Naive thymus-derived CD8-positive, alpha-beta T cell (primary cell): ENCODE results near the gene PIK3R3. TPM values are rescaled to one million over a fixed set of nuclear protein-coding genes. Genes with fewer than 3 reads are reported as not detected.
"Not testable (repeated sequence)": the region's sequence is repeated elsewhere in the genome, so short reads cannot be mapped to it uniquely, and the experiment has no call there.

Experiments
- ATAC-seq, 2 donors: fragments of 150-1000 bp; cut with Tn5 transposase in 1 of 2; sonication (Bioruptor Pico), chemical (Tn5 transposase) in 1 of 2; 1 replicate in 1 of 2; 2 replicates in 1 of 2; pipeline ENCODE4 v1.10.0; 2021; ENCODE audit warnings: mild to moderate bottlenecking in 2 of 2, moderate library complexity in 2 of 2
- POLR2A ChIA-PET: fragments of 350-600 bp; sonication (Branson Sonifier 250); formaldehyde crosslinking; loops from one replicate; lab custom pipeline; 2021; ENCODE audit warnings: antibody characterized with exemption; lab: Charles Lee
- DNase-seq, 10 donors: peaks; one replicate each; pipeline versions ENCODE4 v3.0.0 to v3.0.0-alpha.2; 2020 to 2022
- H3K27ac Mint-ChIP-seq, 10 donors: one replicate each; pipeline ENCODE4 v1.8.0; 2020 to 2022; ENCODE audit warnings: mild to moderate bottlenecking in 10 of 10, mixed read lengths in 10 of 10, moderate library complexity in 4 of 10, inconsistent platforms in 1 of 10
- H3K27me3 Mint-ChIP-seq, 5 donors: one replicate each; pipeline ENCODE4 v1.8.0; 2021 to 2022; ENCODE audit warnings: mixed read lengths in 5 of 5
- H3K36me3 Mint-ChIP-seq, 3 donors: one replicate each; pipeline ENCODE4 v1.8.0; 2020 to 2022; ENCODE audit warnings: mixed read lengths in 3 of 3, mild to moderate bottlenecking in 2 of 3, inconsistent platforms in 1 of 3
- H3K4me1 Mint-ChIP-seq, 4 donors: one replicate each; pipeline ENCODE4 v1.8.0; 2021 to 2022; ENCODE audit warnings: mixed read lengths in 4 of 4
- H3K4me3 Mint-ChIP-seq, 10 donors: one replicate each; pipeline ENCODE4 v1.8.0; 2020 to 2022; ENCODE audit warnings: mild to moderate bottlenecking in 10 of 10, mixed read lengths in 10 of 10, moderate library complexity in 6 of 10, inconsistent platforms in 1 of 10
- H3K9me3 Mint-ChIP-seq, 9 donors: one replicate each; pipeline ENCODE4 v1.8.0; 2020 to 2022; ENCODE audit warnings: mixed read lengths in 9 of 9, mild to moderate bottlenecking in 3 of 9, inconsistent platforms in 1 of 9, moderate library complexity in 1 of 9
- polyA plus RNA-seq, 3 donors: library from polyadenylated mRNA; unstranded; fragments of 300-500 nt; fragmentation: Illumina TruSeq; gene quantifications; one replicate each; pipeline ENCODE4 v1.2.3, GENCODE V29; 2021
- total RNA-seq, 8 experiments: library from RNA in 2 of 8; stranded (reverse) in 2 of 8; gene quantifications; one replicate each; pipeline ENCODE4 v1.2.3 and lab custom pipeline; 2021 to 2026

Gene PIK3R3
- total and polyA plus RNA-seq, 5 experiments from 2014 or later, result 0.41 to 1.4 (median 0.82) TPM

- Mint-ChIP-seq H3K27me3 (peaks cover 0 to 6% (median 2%) of the 10 kb centered on the region in 5 donors), H3K9me3 (peaks cover 0 to 10% (median 0%) of the 10 kb centered on the region in 9 donors), H3K4me3 (no peak overlapping the region), H3K27ac (no peak overlapping the region), H3K4me1 (peaks cover 0 to 5% (median 0%) of the 10 kb centered on the region in 4 donors), H3K36me3 (peaks cover 0 to 4% (median 4%) of the 10 kb centered on the region in 3 donors)
- ATAC-seq, result no peak
- POLR2A ChIA-PET, result no interaction called here
- no peak for DNase-seq
Observed at GRCh38 chr1:46094471-46095005, 37.9 kb downstream of the PIK3R3 start.

- H3K36me3 Mint-ChIP-seq, ATAC-seq, H3K27ac Mint-ChIP-seq, H3K4me1 Mint-ChIP-seq, H3K27me3 Mint-ChIP-seq, POLR2A ChIA-PET, H3K9me3 Mint-ChIP-seq, DNase-seq, H3K4me3 Mint-ChIP-seq: not testable (repeated sequence)
Observed at GRCh38 chr1:46093832-46094231, 38.6 kb downstream of the PIK3R3 start.

GRCh38 chr1:46087891-46088290 lies 44.5 kb downstream of the PIK3R3 start:
- Mint-ChIP-seq H3K27me3 (peaks cover 0 to 5% (median 0%) of the 10 kb centered on the region in 5 donors), H3K4me3 (no peak overlapping the region), H3K4me1 (peaks cover 0 to 2% (median 0%) of the 10 kb centered on the region in 4 donors), H3K27ac (no peak overlapping the region), H3K36me3 (no peaks in the 10 kb centered on the region), H3K9me3 (peaks cover 0 to 8% (median 0%) of the 10 kb centered on the region in 9 donors)
- POLR2A ChIA-PET, result no interaction called here
- DNase-seq (no peak), ATAC-seq (no peak)

GRCh38 chr1:46086576-46086975 lies 45.9 kb downstream of the PIK3R3 start:
- peaks cover 0 to 2% (median 0%) of the 10 kb centered on the region in 4 donors for H3K4me1 Mint-ChIP-seq
- no peak overlapping the region for H3K4me3 Mint-ChIP-seq
- H3K9me3 Mint-ChIP-seq, result peaks cover 0 to 8% (median 0%) of the 10 kb centered on the region in 9 donors
- POLR2A ChIA-PET, result interaction anchor here (0.6 kb wide), 1 partner anchor 181 kb away, joined by 3 read pairs; no protein-coding TSS in a partner anchor
- ATAC-seq (no peak), DNase-seq (no peak)
- H3K27ac Mint-ChIP-seq, result peak overlapping the region in 1 of 10 donors; percentile 17
- no peaks in the 10 kb centered on the region for H3K36me3 Mint-ChIP-seq
- peaks cover 0 to 4% (median 0%) of the 10 kb centered on the region in 5 donors for H3K27me3 Mint-ChIP-seq

GRCh38 chr1:46084553-46085451 lies 47.6 kb downstream of the PIK3R3 start:
- H3K4me3 Mint-ChIP-seq, result no peak overlapping the region
- H3K27me3 Mint-ChIP-seq, result peaks cover 0 to 4% (median 0%) of the 10 kb centered on the region in 5 donors
- POLR2A ChIA-PET, result no interaction called here
- DNase-seq (no peak), ATAC-seq (no peak)
- peaks cover 0 to 2% (median 0%) of the 10 kb centered on the region in 4 donors for H3K4me1 Mint-ChIP-seq
- no peak overlapping the region for H3K27ac Mint-ChIP-seq
- no peaks in the 10 kb centered on the region for H3K36me3 Mint-ChIP-seq
- peaks cover 0 to 8% (median 0%) of the 10 kb centered on the region in 9 donors for H3K9me3 Mint-ChIP-seq

GRCh38 chr1:46083579-46083978 lies 48.9 kb downstream of the PIK3R3 start:
- POLR2A ChIA-PET, result no interaction called here
- peaks cover 0 to 8% (median 0%) of the 10 kb centered on the region in 9 donors for H3K9me3 Mint-ChIP-seq
- peaks cover 0 to 4% (median 0%) of the 10 kb centered on the region in 5 donors for H3K27me3 Mint-ChIP-seq
- DNase-seq (no peak), ATAC-seq (no peak)
- H3K4me3 Mint-ChIP-seq, result no peak overlapping the region
- no peaks in the 10 kb centered on the region for H3K36me3 Mint-ChIP-seq
- no peak overlapping the region for H3K27ac Mint-ChIP-seq
- no peaks in the 10 kb centered on the region for H3K4me1 Mint-ChIP-seq

- no peaks in the 10 kb centered on the region for H3K36me3 Mint-ChIP-seq
- DNase-seq, result no peak
- H3K27ac Mint-ChIP-seq, result no peak overlapping the region
- H3K4me3 Mint-ChIP-seq, result no peak overlapping the region
- H3K4me1 Mint-ChIP-seq, result no peaks in the 10 kb centered on the region
- POLR2A ChIA-PET, result no interaction called here
- H3K9me3 Mint-ChIP-seq, result peaks cover 0 to 8% (median 0%) of the 10 kb centered on the region in 9 donors
- ATAC-seq, result no peak
- H3K27me3 Mint-ChIP-seq, result peaks cover 0 to 4% (median 0%) of the 10 kb centered on the region in 5 donors
Observed at GRCh38 chr1:46081619-46082018, 50.8 kb downstream of the PIK3R3 start.

GRCh38 chr1:46081206-46081605 lies 51.2 kb downstream of the PIK3R3 start:
- no peaks in the 10 kb centered on the region for H3K36me3 Mint-ChIP-seq
- H3K4me3 Mint-ChIP-seq, result no peak overlapping the region
- POLR2A ChIA-PET, result no interaction called here
- no peak overlapping the region for H3K27ac Mint-ChIP-seq
- no peaks in the 10 kb centered on the region for H3K4me1 Mint-ChIP-seq
- peaks cover 0 to 4% (median 0%) of the 10 kb centered on the region in 5 donors for H3K27me3 Mint-ChIP-seq
- DNase-seq (no peak), ATAC-seq (no peak)
- peaks cover 0 to 8% (median 0%) of the 10 kb centered on the region in 9 donors for H3K9me3 Mint-ChIP-seq

- no peak for ATAC-seq
- no peaks in the 10 kb centered on the region for H3K36me3 Mint-ChIP-seq
- H3K4me1 Mint-ChIP-seq, result no peaks in the 10 kb centered on the region
- H3K27ac Mint-ChIP-seq, result no peak overlapping the region
- DNase-seq, result no peak
- no peak overlapping the region for H3K4me3 Mint-ChIP-seq
- peaks cover 0 to 4% (median 0%) of the 10 kb centered on the region in 5 donors for H3K27me3 Mint-ChIP-seq
- POLR2A ChIA-PET, result no interaction called here
- peaks cover 0 to 8% (median 0%) of the 10 kb centered on the region in 9 donors for H3K9me3 Mint-ChIP-seq
Observed at GRCh38 chr1:46080257-46080656, 52.2 kb downstream of the PIK3R3 start.

- Mint-ChIP-seq H3K27ac (no peak overlapping the region), H3K9me3 (no peaks in the 10 kb centered on the region), H3K27me3 (peaks cover 0 to 4% (median 0%) of the 10 kb centered on the region in 5 donors), H3K4me1 (no peaks in the 10 kb centered on the region), H3K4me3 (no peak overlapping the region), H3K36me3 (no peaks in the 10 kb centered on the region)
- ATAC-seq (no peak), DNase-seq (no peak)
- POLR2A ChIA-PET, result no interaction called here
Observed at GRCh38 chr1:46077644-46078043, 54.8 kb downstream of the PIK3R3 start.

- no peak for ATAC-seq
- Mint-ChIP-seq H3K36me3 (no peaks in the 10 kb centered on the region), H3K27ac (no peak overlapping the region), H3K27me3 (no peaks in the 10 kb centered on the region), H3K4me3 (no peak overlapping the region), H3K9me3 (no peaks in the 10 kb centered on the region), H3K4me1 (no peaks in the 10 kb centered on the region)
- DNase-seq, result no peak
- POLR2A ChIA-PET, result no interaction called here
Observed at GRCh38 chr1:46076343-46076742, 56.1 kb downstream of the PIK3R3 start.

GRCh38 chr1:46072975-46073374 lies 59.5 kb downstream of the PIK3R3 start:
- DNase-seq (no peak), ATAC-seq (no peak)
- Mint-ChIP-seq H3K27me3 (no peaks in the 10 kb centered on the region), H3K27ac (no peak overlapping the region), H3K9me3 (no peaks in the 10 kb centered on the region), H3K36me3 (no peaks in the 10 kb centered on the region), H3K4me1 (no peaks in the 10 kb centered on the region), H3K4me3 (no peak overlapping the region)
- POLR2A ChIA-PET, result interaction anchor here (0.6 kb wide), 1 partner anchor 174 kb away, joined by 3 read pairs; no protein-coding TSS in a partner anchor

- Mint-ChIP-seq H3K4me3 (no peak overlapping the region), H3K27ac (no peak overlapping the region), H3K9me3 (no peaks in the 10 kb centered on the region), H3K27me3 (no peaks in the 10 kb centered on the region), H3K36me3 (no peaks in the 10 kb centered on the region), H3K4me1 (peaks cover 3 to 5% (median 4%) of the 10 kb centered on the region in 4 donors)
- ATAC-seq, result no peak
- POLR2A ChIA-PET, result no interaction called here
- DNase-seq, result no peak
Observed at GRCh38 chr1:46070164-46070814, 62.1 kb downstream of the PIK3R3 start.
